Esophagus (tissue), 2 donors: ENCODE measurements around the gene TBX15. TPM values are rescaled to one million over a fixed set of nuclear protein-coding genes. Genes with fewer than 3 reads are reported as not detected.
"Not testable (repeated sequence)": the region's sequence is repeated elsewhere in the genome, so short reads cannot be mapped to it uniquely, and the experiment has no call there.

ENCODE experiments used
- H3K27ac ChIP-seq, 2 donors: one replicate each; pipeline ENCODE4 v1.5.1; 2013; ENCODE audit warnings: low read depth in 2 of 2, mild to moderate bottlenecking in 2 of 2, inconsistent platforms in 1 of 2, low read length in 1 of 2, moderate library complexity in 1 of 2
- H3K27me3 ChIP-seq, 2 donors: one replicate each; pipeline ENCODE4 v1.6.1; 2013; ENCODE audit warnings: low read length in 2 of 2, control low read depth in 1 of 2, mild to moderate bottlenecking in 1 of 2; ENCODE audit not compliant: insufficient read depth in 2 of 2, control insufficient read depth in 1 of 2
- H3K36me3 ChIP-seq, 2 donors: one replicate each; pipeline ENCODE4 v1.6.1; 2013; ENCODE audit warnings: low read length in 1 of 2; ENCODE audit not compliant: control insufficient read depth in 2 of 2, insufficient read depth in 2 of 2
- H3K4me1 ChIP-seq, 2 donors: one replicate each; pipeline ENCODE4 v1.6.1; 2013; ENCODE audit warnings: low read length in 1 of 2; ENCODE audit not compliant: control insufficient read depth in 2 of 2, insufficient read depth in 2 of 2
- H3K4me3 ChIP-seq, 2 donors: one replicate each; pipeline ENCODE4 v1.5.1; 2013; ENCODE audit warnings: low read length in 2 of 2, mild to moderate bottlenecking in 2 of 2, low read depth in 1 of 2, moderate library complexity in 1 of 2
- H3K9me3 ChIP-seq, 2 donors: one replicate each; pipeline ENCODE4 v1.6.1; 2013; ENCODE audit warnings: mild to moderate bottlenecking in 2 of 2, low read depth in 1 of 2, low read length in 1 of 2, moderate library complexity in 1 of 2; ENCODE audit not compliant: control insufficient read depth in 2 of 2, insufficient read depth in 1 of 2
- WGBS, 2 donors: extraction: QIAGEN DNeasy Blood & Tissue Kit; methylation state at CpG; one replicate each; pipeline ENCODE4 v1.1.7; 2013; 5-methylcytosine and 5-hydroxymethylcytosine counted together
- polyA plus RNA-seq, 2 donors: library from polyadenylated mRNA; stranded (reverse); fragments of 200-250 nt; gene quantifications; one replicate each; pipeline ENCODE4 v1.2.3, GENCODE V29; 2013
- donor health status: healthy with polysubstance abuse.
- donor health status: Bipolar disorder and iron deficiency.

Gene TBX15
- polyA plus RNA-seq, 2 donors = 0.02 TPM; not detected in 1

DNA sequence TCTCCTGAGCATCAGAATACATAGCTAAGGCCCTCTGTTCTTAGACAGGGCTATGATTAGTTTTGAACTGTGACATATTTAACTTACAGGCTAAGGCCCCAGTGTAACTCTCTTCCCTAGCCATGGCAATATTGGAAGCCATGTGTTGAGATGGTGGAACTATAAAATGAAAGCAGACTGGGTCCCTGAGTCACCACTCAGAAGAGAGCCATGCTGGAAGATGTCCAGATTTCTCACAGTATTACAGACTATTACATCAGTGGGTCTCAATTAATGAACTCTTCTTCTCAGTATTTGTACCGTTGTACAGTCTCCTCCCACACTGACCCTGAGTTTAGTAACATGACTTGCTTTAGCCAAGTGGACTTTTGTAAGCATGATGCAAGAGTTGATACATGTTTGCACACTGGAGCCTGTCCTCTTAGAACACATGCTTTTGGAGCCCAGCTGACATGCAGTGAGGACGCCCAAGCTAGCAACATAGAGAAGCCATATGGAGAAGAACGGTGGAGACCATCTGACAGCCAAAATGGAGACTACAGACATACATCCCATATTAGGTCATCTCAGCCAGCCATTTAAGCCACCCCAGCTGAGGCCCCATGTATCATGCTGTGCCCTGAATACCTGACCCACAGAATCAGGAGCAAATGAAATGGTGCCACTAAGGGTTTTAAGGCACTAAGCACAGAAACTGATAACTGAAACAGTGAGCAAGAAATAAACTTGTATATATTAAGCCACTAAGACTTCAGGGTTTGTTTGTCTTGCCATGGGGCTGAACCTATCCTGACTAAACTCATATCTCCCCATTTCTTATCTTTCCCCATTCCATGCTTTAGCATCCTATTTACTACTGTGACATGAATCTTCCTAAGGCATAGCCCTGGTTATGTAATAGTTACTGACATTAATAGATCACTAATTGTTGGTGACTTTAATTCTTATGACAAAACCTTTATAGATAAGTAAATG, 24.4 kb downstream of the TBX15 start:
- H3K36me3 ChIP-seq = no peaks in the 10 kb centered on the region
- H3K4me1 ChIP-seq = no peaks in the 10 kb centered on the region
- H3K9me3 ChIP-seq = no peaks in the 10 kb centered on the region
- H3K27me3 ChIP-seq = peaks cover 0 to 2% of the 10 kb centered on the region in 2 donors
- no peak overlapping the region for H3K27ac ChIP-seq
- 72 to 85% methylated on average over 3 of the region's 3 CpGs for WGBS, 2 donors
- H3K4me3 ChIP-seq = no peak overlapping the region

DNA sequence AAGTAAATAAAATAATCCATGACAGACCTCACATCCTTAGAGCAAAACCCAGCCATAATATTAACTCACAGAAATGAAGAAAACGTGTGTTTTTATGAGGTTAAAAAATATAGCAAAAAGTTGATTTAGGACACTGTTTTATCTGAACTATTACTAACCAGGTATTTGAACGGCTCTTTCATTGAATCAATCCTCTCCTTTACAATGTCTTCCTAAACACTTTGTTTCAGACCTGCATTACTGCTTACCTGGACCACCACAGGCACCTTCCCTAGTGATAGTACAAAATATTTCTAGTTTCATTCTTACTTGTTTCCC, 25.0 kb downstream of the TBX15 start:
- Histone ChIP-seq H3K27me3 (peaks cover 0 to 2% of the 10 kb centered on the region in 2 donors), H3K4me3 (no peak overlapping the region), H3K4me1 (no peaks in the 10 kb centered on the region), H3K9me3 (no peaks in the 10 kb centered on the region), H3K36me3 (no peaks in the 10 kb centered on the region), H3K27ac (no peak overlapping the region)
- 77 to 79% methylated on average over 2 of the region's 2 CpGs for WGBS, 2 donors

DNA sequence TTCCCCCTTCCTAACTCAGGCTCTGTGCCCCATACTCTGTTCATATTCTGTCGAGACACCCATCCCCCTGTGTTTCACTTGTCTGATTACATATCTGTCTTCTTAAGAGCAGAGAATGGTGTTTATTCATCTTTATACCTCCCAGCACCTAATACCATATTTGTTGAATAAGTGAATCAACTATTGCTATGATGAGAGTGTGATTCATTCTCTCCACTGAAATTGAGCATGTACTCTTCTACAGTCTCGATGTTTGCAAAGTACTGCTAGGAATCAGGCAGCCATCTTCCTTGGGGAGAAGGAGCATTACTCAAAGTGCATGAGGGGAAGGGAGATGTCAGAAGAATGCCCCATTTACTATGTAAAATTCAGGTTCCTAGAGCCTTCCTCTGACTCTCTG, 27.0 kb downstream of the TBX15 start:
- no peak overlapping the region for H3K27ac ChIP-seq
- no peaks in the 10 kb centered on the region for H3K4me1 ChIP-seq
- H3K4me3 ChIP-seq = no peak overlapping the region
- no peaks in the 10 kb centered on the region for H3K9me3 ChIP-seq
- 81 to 86% methylated on average over 2 of the region's 2 CpGs for WGBS, 2 donors
- H3K27me3 ChIP-seq = peaks cover 0 to 2% of the 10 kb centered on the region in 2 donors
- no peaks in the 10 kb centered on the region for H3K36me3 ChIP-seq

DNA sequence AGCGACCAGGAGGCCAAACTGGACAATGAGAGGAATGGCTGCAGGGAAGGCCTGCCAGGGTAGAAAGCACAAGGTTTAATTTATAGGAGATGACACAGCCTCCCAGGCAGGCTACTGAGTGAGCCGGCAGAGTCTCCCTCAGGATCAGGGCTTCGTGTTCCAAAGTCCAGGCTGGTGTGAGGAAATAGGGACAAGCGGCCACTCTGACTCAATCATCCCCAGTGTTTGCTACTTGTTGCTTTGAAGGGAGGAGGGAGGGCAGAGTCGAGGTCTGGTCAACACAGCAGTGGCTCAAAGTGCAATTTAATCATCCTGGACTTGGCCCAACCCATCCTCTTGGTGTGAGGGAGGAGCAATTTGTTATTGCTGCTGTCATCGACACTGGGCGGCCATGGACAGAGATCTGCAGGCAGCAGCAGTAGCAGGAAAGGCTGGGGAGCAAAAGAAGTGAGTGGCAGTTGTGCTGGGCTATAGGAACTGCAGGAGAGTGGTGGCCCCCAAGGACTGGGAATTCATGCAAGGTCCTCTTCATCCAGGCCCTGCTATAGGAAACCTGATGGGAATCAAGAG, 27.5 kb downstream of the TBX15 start:
- 43 to 52% methylated on average over 7 of the region's 7 CpGs for WGBS, 2 donors
- Histone ChIP-seq H3K4me3 (no peak overlapping the region), H3K27me3 (peaks cover 0 to 2% of the 10 kb centered on the region in 2 donors), H3K27ac (no peak overlapping the region), H3K36me3 (no peaks in the 10 kb centered on the region), H3K4me1 (no peaks in the 10 kb centered on the region), H3K9me3 (no peaks in the 10 kb centered on the region)

DNA sequence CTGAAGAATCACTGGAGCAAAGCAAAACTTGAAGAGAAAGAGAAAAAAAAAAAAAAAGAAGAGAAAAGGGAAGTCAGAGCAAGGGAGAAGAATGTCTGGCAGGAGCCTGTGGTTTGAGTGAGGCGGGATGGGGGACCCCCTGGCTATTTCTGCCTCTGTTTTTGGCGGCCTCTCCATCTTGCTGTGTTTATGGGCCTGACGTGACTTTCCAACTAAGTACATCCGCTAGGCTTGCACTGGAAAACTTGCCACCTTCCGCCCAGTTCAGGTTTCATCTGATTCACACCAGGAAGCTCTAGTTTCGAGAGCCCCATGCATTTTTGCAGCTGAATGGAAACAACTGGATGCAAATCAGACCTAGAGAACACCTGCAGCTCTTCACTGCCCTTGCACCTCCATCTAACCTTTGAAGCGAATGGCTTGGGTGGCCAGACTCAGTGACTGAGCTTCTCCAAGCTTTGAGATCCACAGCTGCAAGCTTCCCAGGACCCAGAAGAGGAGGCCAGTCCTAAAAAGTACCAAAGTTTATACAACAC, 28.0 kb downstream of the TBX15 start:
- 48 to 57% methylated on average over 7 of the region's 7 CpGs for WGBS, 2 donors
- Histone ChIP-seq H3K36me3 (no peaks in the 10 kb centered on the region), H3K4me3 (no peak overlapping the region), H3K27me3 (peaks cover 0 to 2% of the 10 kb centered on the region in 2 donors), H3K4me1 (no peaks in the 10 kb centered on the region), H3K9me3 (no peaks in the 10 kb centered on the region), H3K27ac (no peak overlapping the region)

DNA sequence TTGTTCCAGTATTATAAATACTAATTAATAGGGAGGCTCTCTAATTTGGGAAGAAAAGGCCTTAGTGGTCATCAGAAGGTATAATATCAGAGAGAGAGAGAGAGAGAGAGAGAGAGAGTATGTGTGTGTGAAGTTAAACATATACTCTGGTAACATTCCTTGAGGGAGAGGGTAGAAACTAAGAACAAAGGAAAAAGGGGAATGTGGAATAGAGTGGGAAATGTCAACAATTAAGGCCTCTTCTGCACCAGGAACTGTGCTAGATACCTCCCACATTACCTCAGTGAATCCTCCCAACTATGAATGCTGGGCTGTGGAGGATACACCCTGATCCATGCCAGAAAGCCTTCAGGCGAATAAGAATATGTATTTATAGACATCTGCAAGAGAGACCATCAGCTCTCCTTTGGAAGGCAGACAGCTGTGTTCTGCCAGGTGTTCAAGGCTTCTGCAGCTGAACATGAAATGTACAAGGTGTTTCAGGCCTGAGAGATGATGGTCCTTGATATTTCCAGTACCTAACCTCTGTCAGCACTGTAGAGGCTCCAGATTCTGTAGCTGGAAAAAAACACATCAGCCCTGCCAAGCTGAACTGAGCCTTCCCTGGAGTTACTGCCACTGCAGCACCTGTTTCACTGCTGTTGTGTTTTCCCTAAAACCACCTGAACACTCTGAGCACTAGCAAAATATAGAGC, 29.1 kb downstream of the TBX15 start:
- H3K27me3 ChIP-seq = peaks cover 0 to 2% of the 10 kb centered on the region in 2 donors
- no peaks in the 10 kb centered on the region for H3K9me3 ChIP-seq
- H3K4me3 ChIP-seq = no peak overlapping the region
- no peak overlapping the region for H3K27ac ChIP-seq
- no peaks in the 10 kb centered on the region for H3K36me3 ChIP-seq
- H3K4me1 ChIP-seq = no peaks in the 10 kb centered on the region
- 70 to 75% methylated on average over 1 of the region's 1 CpG for WGBS, 2 donors

DNA sequence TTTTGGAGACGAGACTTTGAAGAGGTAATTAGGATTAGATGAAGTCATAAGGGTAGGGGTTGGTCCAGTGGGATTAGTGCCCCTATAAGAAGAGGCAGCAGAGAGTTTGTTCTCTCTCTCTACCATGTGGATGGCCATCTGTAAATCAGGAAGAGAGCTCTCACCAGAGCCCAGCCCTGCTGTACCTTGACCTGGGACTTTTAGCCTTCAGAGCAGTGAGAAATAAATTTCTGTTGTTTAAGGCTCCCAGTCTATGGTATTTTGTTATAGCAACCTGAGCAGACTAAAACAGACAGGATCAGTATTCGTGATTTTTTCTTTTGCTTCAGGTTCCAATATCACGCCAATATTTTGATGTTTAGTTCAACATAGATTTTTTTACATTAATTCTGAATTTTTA, 30.0 kb downstream of the TBX15 start:
- Histone ChIP-seq H3K4me3 (no peak overlapping the region), H3K4me1 (no peaks in the 10 kb centered on the region), H3K9me3 (no peaks in the 10 kb centered on the region), H3K27ac (no peak overlapping the region), H3K36me3 (no peaks in the 10 kb centered on the region), H3K27me3 (peaks cover 0 to 2% of the 10 kb centered on the region in 2 donors)
- 54 to 91% methylated on average over 3 of the region's 3 CpGs for WGBS, 2 donors

DNA sequence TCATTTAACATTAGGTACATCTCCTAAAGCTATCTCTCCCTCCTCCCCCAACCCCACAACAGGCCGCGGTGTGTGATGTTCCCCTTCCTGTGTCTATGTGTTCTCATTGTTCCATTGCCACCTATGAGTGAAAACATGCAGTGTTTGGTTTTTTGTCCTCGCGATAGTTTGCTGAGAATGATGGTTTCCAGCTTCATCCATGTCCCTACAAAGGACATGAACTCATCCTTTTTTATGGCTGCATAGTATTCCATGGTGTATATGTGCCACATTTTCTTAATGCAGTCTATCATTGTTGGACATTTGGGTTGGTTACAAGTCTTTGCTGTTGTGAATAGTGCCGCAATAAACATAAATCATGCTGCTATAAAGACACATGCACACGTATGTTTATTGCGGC, 30.6 kb downstream of the TBX15 start:
- H3K27ac ChIP-seq, H3K4me1 ChIP-seq, H3K36me3 ChIP-seq, H3K27me3 ChIP-seq, H3K9me3 ChIP-seq, H3K4me3 ChIP-seq: not testable (repeated sequence)
- 97 to 99% methylated on average over 7 of the region's 7 CpGs for WGBS, 2 donors

DNA sequence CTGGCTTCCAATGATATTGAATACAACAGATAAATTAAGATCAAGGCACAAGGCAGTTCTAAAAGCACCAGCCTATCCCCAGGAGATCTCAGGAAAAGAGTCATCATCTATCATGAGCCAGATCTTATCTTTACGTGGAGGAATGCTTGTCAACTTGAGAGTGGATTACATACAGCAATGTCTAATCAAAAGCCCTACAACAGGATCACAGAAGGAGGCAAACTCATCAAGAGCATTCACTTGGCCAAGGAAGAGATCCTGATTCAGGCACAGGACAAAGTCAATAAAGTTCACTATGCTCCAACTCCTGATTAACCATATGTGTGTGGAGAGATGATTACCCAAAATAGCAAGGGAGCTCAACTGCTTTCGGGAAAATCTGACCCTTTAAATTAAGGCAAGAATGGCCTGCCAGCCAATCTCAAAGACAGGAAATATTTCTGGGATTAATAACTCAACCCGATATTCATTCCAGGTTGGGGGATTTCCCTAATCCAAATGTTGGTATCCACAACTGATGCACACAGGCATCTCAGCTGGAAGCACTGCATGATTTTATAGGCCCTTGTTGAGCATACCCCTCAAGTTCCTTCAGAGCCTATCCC, 33.7 kb downstream of the TBX15 start:
- H3K27ac ChIP-seq = no peak overlapping the region
- WGBS, 2 donors = 70 to 76% methylated on average over 3 of the region's 3 CpGs
- H3K4me3 ChIP-seq = no peak overlapping the region

More for the DNA sequence above, 33.7 kb downstream of the TBX15 start:
- no peaks in the 10 kb centered on the region for H3K4me1 ChIP-seq
- no peaks in the 10 kb centered on the region for H3K27me3 ChIP-seq
- H3K36me3 ChIP-seq = no peaks in the 10 kb centered on the region
- H3K9me3 ChIP-seq = no peaks in the 10 kb centered on the region
